Cardiac septum (tissue), 1 donor: ENCODE results near the gene HSBP1. TPM values are rescaled to one million over a fixed set of nuclear protein-coding genes. Genes with fewer than 3 reads are reported as not detected.

ENCODE experiments used
- DNase-seq: peaks from one replicate; pipeline ENCODE4 v3.0.0-alpha.2; 2020; ENCODE audit warnings: low spot score
- intact Hi-C: fragments of 100-400 bp; cut with DNase I; formaldehyde crosslinking; loops from one replicate; pipeline ENCODE4 v1.14.0; 2022
- long read RNA-seq: library from polyadenylated mRNA; unstranded; transcript quantifications from one replicate; pipeline ENCODE4 v2.0.0, GENCODE V29; 2021
- total RNA-seq: library from RNA; stranded (reverse); fragmentation: NEBNext Ultra II Directional; extraction: Animal tissue kit (Norgen Biotek cat#: 25700); gene quantifications from one replicate; pipeline ENCODE4 v1.2.1, GENCODE V29; 2021
- donor health status: DM: no; HTN: no; CAD: no.

HSBP1 gene
- 126 TPM for total RNA-seq
- long read RNA-seq, full-length matches to known transcripts: 144 of 148 reads
- long read RNA-seq, partial matches to known transcripts: 2 of 148 reads
- long read RNA-seq, other reads (novel, unspliced or antisense): 2 of 148 reads

DNA sequence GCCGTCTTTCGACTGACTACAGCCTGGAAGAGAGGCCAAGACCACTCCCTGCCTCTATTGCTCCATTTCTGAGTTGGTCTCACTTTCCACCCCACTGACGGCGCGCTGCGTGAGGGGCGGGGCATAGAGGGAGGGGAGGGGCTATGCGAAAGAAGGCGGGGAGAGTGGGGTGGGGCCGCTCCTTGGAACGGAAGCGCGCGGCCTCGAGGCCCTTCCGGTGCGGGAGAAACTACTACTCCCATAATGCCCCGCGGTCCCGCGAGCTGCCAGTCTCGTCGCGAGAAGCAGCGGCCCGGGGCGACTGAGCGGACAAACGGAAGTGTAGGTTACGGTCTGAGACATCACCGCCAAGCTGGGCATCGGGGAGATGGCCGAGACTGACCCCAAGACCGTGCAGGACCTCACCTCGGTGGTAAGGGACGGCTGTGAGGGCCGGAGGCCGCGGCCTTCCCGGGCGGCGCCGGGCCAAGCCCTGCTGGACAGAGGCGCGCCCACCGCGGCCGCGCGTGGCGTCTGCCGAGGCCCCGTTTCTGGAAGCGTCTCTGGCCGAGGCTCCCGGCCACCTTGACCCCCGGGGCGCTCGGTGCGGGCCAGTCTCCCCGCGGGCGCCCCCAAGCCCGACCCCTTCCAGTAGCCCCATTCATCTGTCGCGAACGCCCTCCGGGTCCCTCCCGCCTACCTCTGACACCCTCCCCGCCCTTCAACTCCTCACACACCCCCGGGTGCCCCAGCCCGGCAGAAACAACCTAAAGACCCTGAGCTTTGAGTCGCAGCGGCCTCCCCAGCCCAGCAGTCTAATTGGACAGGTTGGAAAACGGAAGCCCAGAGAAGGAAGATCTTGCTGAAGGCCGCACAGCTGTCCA is at the start of gene HSBP1:
Gene HSBP1, plus strand, starts transcription at position 269 of the 863 bp plus-strand sequence. Its CDS starts 99 bp downstream, at position 368.
- peak; percentile 97 for DNase-seq
- intact Hi-C loops: no loop called here

DNA sequence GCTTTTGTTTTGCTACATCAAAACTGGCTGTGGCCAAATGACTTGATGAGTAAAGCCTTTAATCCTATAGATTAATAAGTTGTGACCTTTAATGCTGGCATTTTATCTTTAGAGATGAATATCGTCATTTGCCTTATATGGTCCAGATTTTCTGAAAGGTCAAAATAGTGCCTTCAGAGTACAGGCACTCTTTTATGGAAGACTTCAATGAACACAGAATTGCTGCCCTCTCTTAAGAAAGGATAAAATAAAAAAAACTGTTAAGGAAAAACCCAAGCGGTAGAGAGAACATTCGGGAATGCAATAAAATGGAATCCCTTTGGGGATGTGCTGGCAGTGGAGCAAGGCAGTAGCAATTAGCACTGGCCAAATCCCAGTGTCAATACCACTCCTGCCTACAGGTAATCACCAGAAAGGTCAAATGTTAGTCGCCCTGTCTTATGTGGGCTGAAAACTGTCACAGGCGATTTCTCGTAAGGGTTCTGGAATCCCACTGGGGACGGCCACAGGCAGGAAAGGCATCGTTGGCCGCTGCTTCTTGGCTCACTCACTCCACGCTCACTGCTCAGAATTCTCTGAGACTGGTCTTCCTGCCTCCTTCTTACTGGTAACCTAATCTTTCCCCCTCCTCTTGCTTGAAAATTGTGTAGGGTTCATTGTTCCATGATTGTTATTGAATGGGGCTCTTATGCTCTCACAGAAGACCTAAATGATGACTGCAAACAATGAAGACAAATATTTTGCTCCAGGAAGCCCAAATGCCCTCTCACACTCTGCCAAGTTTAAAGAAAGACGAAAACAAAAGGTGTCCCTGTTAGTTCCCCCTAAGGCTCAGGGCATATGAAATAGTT is 45.4 kb upstream of the HSBP1 start:
- no peak for DNase-seq
- intact Hi-C loops: no loop called here

DNA sequence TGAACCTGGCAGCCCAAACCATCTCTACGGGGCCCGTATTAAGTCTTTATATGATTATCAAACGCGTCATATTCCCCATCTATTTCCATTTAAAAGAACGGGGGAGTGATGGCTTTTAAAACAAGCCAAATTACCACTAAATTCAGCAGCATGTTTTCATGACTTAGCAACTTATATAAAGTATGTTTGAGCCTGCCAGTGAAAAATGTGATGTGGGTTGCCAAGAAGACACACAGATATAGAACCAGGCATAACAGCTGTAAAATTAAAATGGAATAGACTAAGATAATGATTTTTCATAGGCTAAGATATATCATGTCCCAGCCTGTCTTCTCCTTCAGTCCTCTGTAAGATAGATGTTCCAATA is 44.8 kb upstream of the HSBP1 start:
- intact Hi-C loops: no loop called here
- no peak for DNase-seq

GRCh38 chr16:83768986-83769385 is 38.8 kb upstream of the HSBP1 start:
- intact Hi-C loops: no loop called here
- DNase-seq: no peak

DNA sequence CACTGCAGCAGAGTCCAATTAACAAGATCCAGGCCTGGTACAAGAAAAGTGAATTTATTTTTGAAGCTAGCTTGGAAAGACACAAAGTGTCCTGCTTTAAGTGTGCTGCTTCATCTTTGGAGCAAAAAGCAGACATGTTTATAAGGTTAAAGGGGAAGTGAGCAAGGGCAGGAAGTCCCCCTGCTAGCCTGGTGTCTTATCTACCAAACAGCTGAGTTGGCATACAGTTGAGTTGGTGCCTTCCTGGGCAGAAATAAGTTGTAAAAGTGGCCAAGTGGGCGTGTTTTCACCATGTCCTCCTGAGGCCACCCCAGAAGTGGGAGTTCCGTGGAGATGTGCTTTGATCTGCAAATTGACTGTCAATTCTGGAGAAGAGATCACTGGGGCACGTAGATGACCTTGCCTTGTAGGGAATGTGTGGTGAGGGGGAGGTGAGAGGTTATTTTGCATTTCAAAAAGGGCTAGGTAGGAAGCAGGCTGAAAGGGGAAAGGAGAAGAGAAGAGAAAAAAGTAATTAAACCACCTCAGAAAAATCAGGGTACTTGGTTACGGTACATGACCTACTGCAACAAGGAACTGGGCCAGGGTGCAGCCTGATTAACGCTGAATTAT is 38.3 kb upstream of the HSBP1 start:
- intact Hi-C loops: no loop called here
- DNase-seq: no peak

- intact Hi-C loops: no loop called here
- DNase-seq: peak; percentile 79
These were observed 36.4 kb upstream of the HSBP1 start for GRCh38 chr16:83771306-83771942.

- intact Hi-C loops: no loop called here
- DNase-seq: no peak
These were observed 35.0 kb upstream of the HSBP1 start for GRCh38 chr16:83772806-83773205.

DNA sequence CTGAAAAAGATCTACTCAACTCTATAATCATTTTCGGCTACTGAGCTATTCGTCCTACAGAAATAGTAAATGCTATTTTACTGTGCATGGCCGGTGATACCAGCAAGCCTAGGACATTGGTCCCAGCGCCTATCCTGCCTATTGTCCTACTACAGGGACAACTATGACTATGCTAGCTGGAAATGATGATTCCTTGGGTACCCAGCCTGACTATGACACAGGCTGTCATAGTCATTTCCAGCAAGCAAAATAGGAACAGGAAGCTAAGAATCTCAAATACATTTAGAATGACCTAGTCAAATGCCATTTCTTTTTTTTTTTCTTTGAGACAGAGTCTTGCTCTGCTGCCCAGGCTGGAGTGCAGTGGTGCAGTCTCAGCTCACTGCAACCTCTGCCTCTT is 33.7 kb upstream of the HSBP1 start:
- intact Hi-C loops: no loop called here
- DNase-seq: no peak

DNA sequence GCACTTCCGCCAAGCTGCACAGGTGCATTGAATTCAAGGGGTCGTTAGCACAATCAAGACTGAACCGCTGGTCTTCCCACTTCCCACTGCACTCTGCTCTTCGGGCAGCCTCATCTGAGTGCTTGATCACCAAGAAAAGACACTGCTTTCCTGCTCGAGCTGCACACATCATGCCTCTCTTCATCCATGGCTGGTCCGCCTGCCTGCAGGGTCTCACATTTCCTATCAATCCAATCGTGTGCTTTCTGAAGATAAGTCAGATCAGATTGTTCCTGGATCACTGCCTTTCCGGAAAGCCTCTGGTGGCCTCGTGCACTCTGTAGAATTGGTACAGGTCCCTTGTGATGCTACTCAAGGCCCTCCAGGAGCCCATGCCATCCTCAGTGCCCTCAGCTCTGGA is 30.8 kb upstream of the HSBP1 start:
- intact Hi-C loops: no loop called here
- DNase-seq: no peak

- intact Hi-C loops: no loop called here
These were observed 27.9 kb upstream of the HSBP1 start for GRCh38 chr16:83779886-83780285.

DNA sequence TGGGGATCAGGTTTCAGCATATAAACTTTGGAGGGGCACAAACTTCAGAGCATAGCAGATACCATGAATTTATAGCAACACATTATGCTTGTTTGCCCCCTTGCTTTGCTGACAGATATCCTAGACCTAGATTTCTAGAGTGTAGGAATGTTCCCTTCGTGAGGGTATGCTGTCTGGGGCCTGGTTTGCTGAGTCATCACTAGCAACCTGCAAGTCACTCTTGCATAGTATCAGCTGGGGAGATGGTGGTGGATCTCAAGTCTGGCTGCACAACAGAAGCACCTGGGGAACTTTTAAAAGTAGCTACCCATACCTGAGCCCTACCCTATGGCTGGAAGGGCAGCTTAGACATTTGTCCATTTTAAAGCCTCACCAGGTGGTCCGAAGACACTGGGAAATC is 22.3 kb upstream of the HSBP1 start:
- intact Hi-C loops: no loop called here
- DNase-seq: no peak

More at GRCh38 chr16:83779886-83780285, 27.9 kb upstream of the HSBP1 start:
- no peak for DNase-seq

DNA sequence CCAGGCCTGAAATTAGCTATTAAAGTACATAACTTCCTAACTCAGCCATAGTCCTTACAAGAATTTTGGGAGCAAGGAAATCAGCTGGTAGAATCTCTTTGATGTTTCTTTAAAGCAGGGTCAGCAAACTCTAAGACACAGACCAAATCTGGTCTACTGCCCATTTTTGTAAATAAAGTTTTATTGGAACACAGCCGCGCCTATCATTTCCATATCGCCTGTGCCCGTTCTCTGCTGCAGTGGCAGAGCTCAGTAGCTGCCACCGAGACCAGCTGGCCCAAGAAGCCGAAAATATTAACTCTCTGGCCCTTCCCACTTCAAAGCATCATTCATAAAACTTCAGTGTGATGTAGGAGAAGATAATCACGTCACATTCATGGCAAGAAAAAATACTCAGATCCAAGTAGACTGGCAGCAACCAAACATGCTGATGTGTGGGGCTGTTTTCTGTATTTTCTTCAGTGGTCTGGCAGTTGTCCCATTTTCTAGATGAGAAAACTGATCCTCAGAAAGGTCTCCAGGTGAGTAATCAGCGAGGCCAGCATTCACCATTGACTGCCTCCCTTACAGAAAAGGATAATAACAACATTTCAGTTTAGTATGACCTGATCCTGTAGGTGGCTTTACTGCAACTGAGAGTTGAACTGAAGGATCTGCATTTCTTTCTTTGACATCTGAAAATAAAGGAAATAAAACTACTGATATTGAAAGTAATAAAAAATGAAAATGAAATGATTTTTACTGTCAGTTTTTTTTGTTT is 18.0 kb upstream of the HSBP1 start:
- no peak for DNase-seq
- intact Hi-C loops: no loop called here

DNA sequence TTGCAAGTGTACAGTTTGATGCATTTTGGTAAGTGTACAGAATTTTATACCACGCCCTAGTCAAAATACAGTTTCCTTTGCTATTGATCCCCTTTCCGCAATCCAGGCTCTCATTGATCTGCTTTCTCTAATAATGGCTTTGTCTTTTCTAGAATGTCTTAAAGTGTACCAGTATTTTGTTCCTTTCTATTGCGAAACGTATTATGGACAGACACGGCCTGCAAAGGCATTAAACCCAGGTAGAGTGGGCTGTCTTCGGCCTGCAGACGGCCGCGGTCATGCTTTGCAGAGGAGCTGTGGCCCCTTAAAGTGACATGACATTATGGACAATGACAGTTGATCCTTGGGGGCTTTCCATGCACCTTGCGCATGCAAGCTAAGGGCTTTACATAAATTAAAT is 15.9 kb upstream of the HSBP1 start:
- intact Hi-C loops: no loop called here
- no peak for DNase-seq

DNA sequence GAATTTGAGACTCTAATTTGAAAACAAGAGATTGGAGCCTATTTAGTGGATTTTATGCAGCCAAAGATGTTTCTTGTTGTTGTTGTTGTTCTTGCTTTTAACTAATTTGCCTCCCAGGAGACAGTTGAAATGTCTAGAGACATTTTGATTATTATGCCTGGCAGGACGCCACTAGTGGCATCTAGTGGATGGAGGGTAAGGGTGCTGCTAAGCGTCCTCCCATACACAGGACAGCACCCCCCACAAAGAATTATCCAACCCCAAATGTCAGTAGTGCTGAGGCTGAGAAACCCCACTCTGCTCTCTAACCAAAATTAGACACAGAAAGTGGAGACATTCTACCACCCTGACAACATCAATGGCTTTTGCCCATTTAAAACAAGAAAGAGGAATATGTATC is 15.4 kb upstream of the HSBP1 start:
- intact Hi-C loops: no loop called here
- DNase-seq: no peak

- DNase-seq: no peak
- intact Hi-C loops: no loop called here
These were observed 14.6 kb upstream of the HSBP1 start for GRCh38 chr16:83793179-83793578.

DNA sequence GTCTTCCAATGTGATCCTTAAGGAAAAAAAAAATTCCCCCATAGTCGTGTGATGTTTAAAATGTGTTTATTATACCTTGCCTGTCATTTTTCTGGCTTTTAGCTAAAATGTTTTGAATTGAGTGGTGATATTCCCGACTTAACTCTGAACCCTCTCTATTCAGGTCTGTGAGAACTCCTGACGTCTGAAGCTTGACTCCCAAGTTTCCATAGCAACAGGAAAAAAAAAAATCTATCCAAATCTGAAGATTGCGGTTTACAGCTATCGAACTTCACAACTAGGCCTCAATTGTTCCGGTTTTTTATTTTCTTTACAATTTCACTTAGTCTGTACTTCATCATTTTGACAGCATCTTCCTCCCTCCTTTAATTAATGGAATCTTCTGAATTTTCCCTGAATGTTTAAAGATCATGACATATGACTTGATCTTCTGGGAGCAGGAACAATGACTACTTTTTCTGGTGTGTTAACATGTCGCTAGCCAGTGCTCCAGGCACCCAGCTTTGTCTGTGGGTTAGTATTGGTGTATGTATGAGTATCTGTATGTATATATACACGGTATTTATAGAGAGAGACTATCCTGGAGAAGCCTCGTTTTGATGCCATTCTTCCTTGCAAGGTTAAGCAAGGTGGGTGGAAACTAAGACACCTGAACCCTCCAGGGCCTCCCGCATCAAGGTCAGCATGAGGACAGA is 12.8 kb upstream of the HSBP1 start:
- intact Hi-C loops: no loop called here
- no peak for DNase-seq

DNA sequence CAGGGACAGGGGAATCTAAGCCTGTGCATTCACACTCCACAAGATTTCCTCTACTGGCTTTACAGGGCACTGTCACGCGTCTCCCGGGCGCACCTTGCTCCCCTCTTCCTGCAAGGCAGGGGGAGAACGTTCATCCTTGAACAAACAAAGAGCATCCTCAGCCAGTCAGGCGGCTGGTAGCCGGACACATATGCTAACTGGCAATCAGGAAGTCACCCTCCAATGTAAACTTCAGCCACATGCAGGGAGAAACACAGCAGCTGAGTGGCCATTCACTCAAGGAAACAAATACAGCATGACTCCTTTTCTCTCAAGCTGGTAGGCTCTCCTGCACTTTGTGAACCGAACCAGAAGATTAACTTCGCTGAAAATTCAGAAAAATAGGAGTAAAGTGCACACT is 10.8 kb upstream of the HSBP1 start:
- intact Hi-C loops: no loop called here
- no peak for DNase-seq

- no peak for DNase-seq
- intact Hi-C loops: no loop called here
These were observed 8.4 kb upstream of the HSBP1 start for GRCh38 chr16:83799336-83799735.
